ENCODE measurements around the gene STMP1.

GRCh38 chr7:135697276-135698049, 35.1 kb downstream of the STMP1 start:
- TF ChIP-seq EZH2 (IDR thresholded peaks at IDR 0.05; ENCODE audit: insufficient read depth, low read length) (no peak), CTCF (IDR thresholded peaks at IDR 0.05; ENCODE audit: insufficient read depth, low read depth, low read length) (no peak)

Measured in astrocyte (in vitro differentiated cells and primary cell).